GM23338 (cell line): Measurements from ENCODE around the gene PICALM.

Experiments
- EZH2 ChIP-seq: fragments of 200-600 bp; sonication (generic); IDR thresholded peaks from one replicate; pipeline ENCODE4 v1.8.0; 2017; ENCODE audit warnings: antibody characterized with exemption, mild to moderate bottlenecking, low read depth; ENCODE audit not compliant: unreplicated experiment
- POLR2AphosphoS5 ChIP-seq: IDR thresholded peaks from 2 replicates; pipeline ENCODE4 v1.6.1; 2016; ENCODE audit warnings: antibody characterized with exemption, low read depth
- TF ChIP-seq, protein P1 (sequence below), 2 experiments: fragments of 200-600 bp in 1 of 2; sonication (generic) in 1 of 2; conservative IDR thresholded peaks; 2 replicates each; pipeline versions ENCODE4 v1.5.1 to v1.6.1; 2016 to 2017; ENCODE audit warnings: antibody characterized with exemption in 2 of 2, low read depth in 2 of 2, mild to moderate bottlenecking in 2 of 2, moderate library complexity in 1 of 2
- TF ChIP-seq, protein P2 (sequence below): IDR thresholded peaks from one replicate; pipeline ENCODE4 v1.6.1; 2018; ENCODE audit warnings: antibody characterized with exemption; ENCODE audit not compliant: unreplicated experiment
- TF ChIP-seq, protein P3 (sequence below): fragments of 250-450 bp; sonication (Bioruptor Pico); IDR thresholded peaks from 2 replicates; pipeline ENCODE4 v1.5.0; 2020; ENCODE audit warnings: mild to moderate bottlenecking, moderate library complexity

GRCh38 chr11:86039094-86039493 lies 29.8 kb downstream of the PICALM start:
- no peak for TF ChIP-seq POLR2AphosphoS5
- TF ChIP-seq, protein P1, sequence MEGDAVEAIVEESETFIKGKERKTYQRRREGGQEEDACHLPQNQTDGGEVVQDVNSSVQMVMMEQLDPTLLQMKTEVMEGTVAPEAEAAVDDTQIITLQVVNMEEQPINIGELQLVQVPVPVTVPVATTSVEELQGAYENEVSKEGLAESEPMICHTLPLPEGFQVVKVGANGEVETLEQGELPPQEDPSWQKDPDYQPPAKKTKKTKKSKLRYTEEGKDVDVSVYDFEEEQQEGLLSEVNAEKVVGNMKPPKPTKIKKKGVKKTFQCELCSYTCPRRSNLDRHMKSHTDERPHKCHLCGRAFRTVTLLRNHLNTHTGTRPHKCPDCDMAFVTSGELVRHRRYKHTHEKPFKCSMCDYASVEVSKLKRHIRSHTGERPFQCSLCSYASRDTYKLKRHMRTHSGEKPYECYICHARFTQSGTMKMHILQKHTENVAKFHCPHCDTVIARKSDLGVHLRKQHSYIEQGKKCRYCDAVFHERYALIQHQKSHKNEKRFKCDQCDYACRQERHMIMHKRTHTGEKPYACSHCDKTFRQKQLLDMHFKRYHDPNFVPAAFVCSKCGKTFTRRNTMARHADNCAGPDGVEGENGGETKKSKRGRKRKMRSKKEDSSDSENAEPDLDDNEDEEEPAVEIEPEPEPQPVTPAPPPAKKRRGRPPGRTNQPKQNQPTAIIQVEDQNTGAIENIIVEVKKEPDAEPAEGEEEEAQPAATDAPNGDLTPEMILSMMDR (conservative IDR thresholded peaks at IDR 0.05; ENCODE audit: low read depth in 2 of 2): no peak
- TF ChIP-seq, protein P2, sequence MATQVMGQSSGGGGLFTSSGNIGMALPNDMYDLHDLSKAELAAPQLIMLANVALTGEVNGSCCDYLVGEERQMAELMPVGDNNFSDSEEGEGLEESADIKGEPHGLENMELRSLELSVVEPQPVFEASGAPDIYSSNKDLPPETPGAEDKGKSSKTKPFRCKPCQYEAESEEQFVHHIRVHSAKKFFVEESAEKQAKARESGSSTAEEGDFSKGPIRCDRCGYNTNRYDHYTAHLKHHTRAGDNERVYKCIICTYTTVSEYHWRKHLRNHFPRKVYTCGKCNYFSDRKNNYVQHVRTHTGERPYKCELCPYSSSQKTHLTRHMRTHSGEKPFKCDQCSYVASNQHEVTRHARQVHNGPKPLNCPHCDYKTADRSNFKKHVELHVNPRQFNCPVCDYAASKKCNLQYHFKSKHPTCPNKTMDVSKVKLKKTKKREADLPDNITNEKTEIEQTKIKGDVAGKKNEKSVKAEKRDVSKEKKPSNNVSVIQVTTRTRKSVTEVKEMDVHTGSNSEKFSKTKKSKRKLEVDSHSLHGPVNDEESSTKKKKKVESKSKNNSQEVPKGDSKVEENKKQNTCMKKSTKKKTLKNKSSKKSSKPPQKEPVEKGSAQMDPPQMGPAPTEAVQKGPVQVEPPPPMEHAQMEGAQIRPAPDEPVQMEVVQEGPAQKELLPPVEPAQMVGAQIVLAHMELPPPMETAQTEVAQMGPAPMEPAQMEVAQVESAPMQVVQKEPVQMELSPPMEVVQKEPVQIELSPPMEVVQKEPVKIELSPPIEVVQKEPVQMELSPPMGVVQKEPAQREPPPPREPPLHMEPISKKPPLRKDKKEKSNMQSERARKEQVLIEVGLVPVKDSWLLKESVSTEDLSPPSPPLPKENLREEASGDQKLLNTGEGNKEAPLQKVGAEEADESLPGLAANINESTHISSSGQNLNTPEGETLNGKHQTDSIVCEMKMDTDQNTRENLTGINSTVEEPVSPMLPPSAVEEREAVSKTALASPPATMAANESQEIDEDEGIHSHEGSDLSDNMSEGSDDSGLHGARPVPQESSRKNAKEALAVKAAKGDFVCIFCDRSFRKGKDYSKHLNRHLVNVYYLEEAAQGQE: no peak
- TF ChIP-seq, protein P3, sequence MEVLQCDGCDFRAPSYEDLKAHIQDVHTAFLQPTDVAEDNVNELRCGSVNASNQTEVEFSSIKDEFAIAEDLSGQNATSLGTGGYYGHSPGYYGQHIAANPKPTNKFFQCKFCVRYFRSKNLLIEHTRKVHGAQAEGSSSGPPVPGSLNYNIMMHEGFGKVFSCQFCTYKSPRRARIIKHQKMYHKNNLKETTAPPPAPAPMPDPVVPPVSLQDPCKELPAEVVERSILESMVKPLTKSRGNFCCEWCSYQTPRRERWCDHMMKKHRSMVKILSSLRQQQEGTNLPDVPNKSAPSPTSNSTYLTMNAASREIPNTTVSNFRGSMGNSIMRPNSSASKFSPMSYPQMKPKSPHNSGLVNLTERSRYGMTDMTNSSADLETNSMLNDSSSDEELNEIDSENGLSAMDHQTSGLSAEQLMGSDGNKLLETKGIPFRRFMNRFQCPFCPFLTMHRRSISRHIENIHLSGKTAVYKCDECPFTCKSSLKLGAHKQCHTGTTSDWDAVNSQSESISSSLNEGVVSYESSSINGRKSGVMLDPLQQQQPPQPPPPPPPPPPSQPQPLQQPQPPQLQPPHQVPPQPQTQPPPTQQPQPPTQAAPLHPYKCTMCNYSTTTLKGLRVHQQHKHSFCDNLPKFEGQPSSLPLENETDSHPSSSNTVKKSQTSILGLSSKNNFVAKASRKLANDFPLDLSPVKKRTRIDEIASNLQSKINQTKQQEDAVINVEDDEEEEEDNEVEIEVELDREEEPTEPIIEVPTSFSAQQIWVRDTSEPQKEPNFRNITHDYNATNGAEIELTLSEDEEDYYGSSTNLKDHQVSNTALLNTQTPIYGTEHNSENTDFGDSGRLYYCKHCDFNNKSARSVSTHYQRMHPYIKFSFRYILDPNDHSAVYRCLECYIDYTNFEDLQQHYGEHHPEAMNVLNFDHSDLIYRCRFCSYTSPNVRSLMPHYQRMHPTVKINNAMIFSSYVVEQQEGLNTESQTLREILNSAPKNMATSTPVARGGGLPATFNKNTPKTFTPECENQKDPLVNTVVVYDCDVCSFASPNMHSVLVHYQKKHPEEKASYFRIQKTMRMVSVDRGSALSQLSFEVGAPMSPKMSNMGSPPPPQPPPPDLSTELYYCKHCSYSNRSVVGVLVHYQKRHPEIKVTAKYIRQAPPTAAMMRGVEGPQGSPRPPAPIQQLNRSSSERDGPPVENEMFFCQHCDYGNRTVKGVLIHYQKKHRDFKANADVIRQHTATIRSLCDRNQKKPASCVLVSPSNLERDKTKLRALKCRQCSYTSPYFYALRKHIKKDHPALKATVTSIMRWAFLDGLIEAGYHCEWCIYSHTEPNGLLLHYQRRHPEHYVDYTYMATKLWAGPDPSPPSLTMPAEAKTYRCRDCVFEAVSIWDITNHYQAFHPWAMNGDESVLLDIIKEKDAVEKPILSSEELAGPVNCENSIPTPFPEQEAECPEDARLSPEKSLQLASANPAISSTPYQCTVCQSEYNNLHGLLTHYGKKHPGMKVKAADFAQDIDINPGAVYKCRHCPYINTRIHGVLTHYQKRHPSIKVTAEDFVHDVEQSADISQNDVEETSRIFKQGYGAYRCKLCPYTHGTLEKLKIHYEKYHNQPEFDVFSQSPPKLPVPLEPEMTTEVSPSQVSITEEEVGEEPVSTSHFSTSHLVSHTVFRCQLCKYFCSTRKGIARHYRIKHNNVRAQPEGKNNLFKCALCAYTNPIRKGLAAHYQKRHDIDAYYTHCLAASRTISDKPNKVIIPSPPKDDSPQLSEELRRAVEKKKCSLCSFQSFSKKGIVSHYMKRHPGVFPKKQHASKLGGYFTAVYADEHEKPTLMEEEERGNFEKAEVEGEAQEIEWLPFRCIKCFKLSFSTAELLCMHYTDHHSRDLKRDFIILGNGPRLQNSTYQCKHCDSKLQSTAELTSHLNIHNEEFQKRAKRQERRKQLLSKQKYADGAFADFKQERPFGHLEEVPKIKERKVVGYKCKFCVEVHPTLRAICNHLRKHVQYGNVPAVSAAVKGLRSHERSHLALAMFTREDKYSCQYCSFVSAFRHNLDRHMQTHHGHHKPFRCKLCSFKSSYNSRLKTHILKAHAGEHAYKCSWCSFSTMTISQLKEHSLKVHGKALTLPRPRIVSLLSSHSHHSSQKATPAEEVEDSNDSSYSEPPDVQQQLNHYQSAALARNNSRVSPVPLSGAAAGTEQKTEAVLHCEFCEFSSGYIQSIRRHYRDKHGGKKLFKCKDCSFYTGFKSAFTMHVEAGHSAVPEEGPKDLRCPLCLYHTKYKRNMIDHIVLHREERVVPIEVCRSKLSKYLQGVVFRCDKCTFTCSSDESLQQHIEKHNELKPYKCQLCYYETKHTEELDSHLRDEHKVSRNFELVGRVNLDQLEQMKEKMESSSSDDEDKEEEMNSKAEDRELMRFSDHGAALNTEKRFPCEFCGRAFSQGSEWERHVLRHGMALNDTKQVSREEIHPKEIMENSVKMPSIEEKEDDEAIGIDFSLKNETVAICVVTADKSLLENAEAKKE (CRISPR knock-in tag): no peak
- TF ChIP-seq EZH2: no peak
